HepG2 (cell line): ENCODE measurements around the gene FLT3LG. TPM values are rescaled to one million over a fixed set of nuclear protein-coding genes. Genes with fewer than 3 reads are reported as not detected.

Experiments
- ARNTL ChIP-seq: sonication (generic); formaldehyde crosslinking; IDR thresholded peaks from 2 replicates; pipeline ENCODE4 v1.4.0; 2020; ENCODE audit warnings: mild to moderate bottlenecking, missing genetic modification reagents
- DBP ChIP-seq: sonication (generic); formaldehyde crosslinking; IDR thresholded peaks from 2 replicates; pipeline ENCODE4 v1.4.0; 2020; ENCODE audit warnings: missing genetic modification reagents; ENCODE audit errors: not compliant biosample characterization
- DDIT3 ChIP-seq: sonication (generic); formaldehyde crosslinking; IDR thresholded peaks from 2 replicates; pipeline ENCODE4 v1.4.0; 2020; ENCODE audit warnings: mild to moderate bottlenecking, missing genetic modification reagents
- HNRNPH1 ChIP-seq: fragments of 200-400 bp; formaldehyde crosslinking; optimal IDR thresholded peaks from 2 replicates; pipeline ENCODE3; 2017; ENCODE audit warnings: mild to moderate bottlenecking, low read depth, low read length
- JUND ChIP-seq: sonication (generic); formaldehyde crosslinking; IDR thresholded peaks from 2 replicates; pipeline ENCODE4 v1.8.0; 2022; ENCODE audit warnings: mild to moderate bottlenecking, missing genetic modification reagents
- NR2C2 ChIP-seq: sonication (generic); formaldehyde crosslinking; IDR thresholded peaks from 2 replicates; pipeline ENCODE4 v1.4.0; 2020; ENCODE audit warnings: missing genetic modification reagents, mild to moderate bottlenecking, moderate library complexity, borderline replicate concordance
- PCBP2 ChIP-seq: fragments of 200-400 bp; formaldehyde crosslinking; optimal IDR thresholded peaks from 2 replicates; pipeline ENCODE3; 2018; ENCODE audit warnings: low read length, low read depth; ENCODE audit not compliant: poor library complexity, severe bottlenecking
- SMAD9 ChIP-seq: sonication (generic); formaldehyde crosslinking; IDR thresholded peaks from 2 replicates; pipeline ENCODE4 v1.5.1; 2020; ENCODE audit warnings: mild to moderate bottlenecking, missing genetic modification reagents
- TEAD2 ChIP-seq: sonication (generic); formaldehyde crosslinking; IDR thresholded peaks from 2 replicates; pipeline ENCODE4 v1.9.0; 2021; ENCODE audit warnings: missing genetic modification reagents
- ZNF280B ChIP-seq: sonication (generic); formaldehyde crosslinking; IDR thresholded peaks from 2 replicates; pipeline ENCODE4 v1.5.0; 2020; ENCODE audit warnings: missing genetic modification reagents, mild to moderate bottlenecking, borderline replicate concordance
- ZNF484 ChIP-seq: sonication (generic); formaldehyde crosslinking; IDR thresholded peaks from 2 replicates; pipeline ENCODE4 v1.5.1; 2020; ENCODE audit warnings: mild to moderate bottlenecking, low read depth, missing genetic modification reagents, borderline replicate concordance
- ZNF556 ChIP-seq: sonication (generic); formaldehyde crosslinking; IDR thresholded peaks from 2 replicates; pipeline ENCODE4 v1.4.0; 2020; ENCODE audit warnings: mild to moderate bottlenecking, missing genetic modification reagents, borderline replicate concordance
- ZNF678 ChIP-seq: sonication (generic); formaldehyde crosslinking; IDR thresholded peaks from 2 replicates; pipeline ENCODE4 v1.4.0; 2020; ENCODE audit warnings: mild to moderate bottlenecking, missing genetic modification reagents
- ZNF768 ChIP-seq: sonication (generic); formaldehyde crosslinking; IDR thresholded peaks from 2 replicates; pipeline ENCODE4 v1.4.0; 2020; ENCODE audit warnings: missing genetic modification reagents
- ZNF773 ChIP-seq: sonication (generic); formaldehyde crosslinking; IDR thresholded peaks from 2 replicates; pipeline ENCODE4 v1.4.0; 2020; ENCODE audit warnings: missing genetic modification reagents, borderline replicate concordance
- ZSCAN31 ChIP-seq: sonication (generic); formaldehyde crosslinking; IDR thresholded peaks from 2 replicates; pipeline ENCODE4 v1.5.0; 2020; ENCODE audit warnings: low read depth, mild to moderate bottlenecking, missing genetic modification reagents
- polyA plus RNA-seq, 8 experiments: library from polyadenylated mRNA; depleted of rRNA in 3 of 8; stranded (reverse) in 7 of 8; unstranded in 1 of 8; fragments of >200 nt; fragmentation: Illumina TruSeq in 4 of 8; extraction: Trizol in 4 of 8; gene quantifications; 2 replicates each; pipeline versions ENCODE4 v1.2.1 to v1.2.3, GENCODE V29; 2011 to 2016; ENCODE audit warnings: low read depth in 4 of 8, missing spikeins in 1 of 8, mixed read lengths in 1 of 8; ENCODE audit not compliant: insufficient read depth in 1 of 8
- total RNA-seq, 5 experiments: library from RNA; depleted of rRNA; stranded (reverse); fragments of >200 nt; fragmentation: Illumina TruSeq; extraction: Trizol; gene quantifications; 2 replicates each; pipeline ENCODE4 v1.2.3, GENCODE V29; 2016; ENCODE audit warnings: low read depth in 1 of 5
- TF ChIP-seq, protein P1 (sequence below): sonication (generic); formaldehyde crosslinking; IDR thresholded peaks from 2 replicates; pipeline ENCODE4 v1.4.0; 2020; ENCODE audit warnings: missing genetic modification reagents
- TF ChIP-seq, protein P2 (sequence below): sonication (generic); formaldehyde crosslinking; conservative IDR thresholded peaks from 2 replicates; pipeline ENCODE4 v1.4.0; 2020; ENCODE audit warnings: mild to moderate bottlenecking, missing genetic modification reagents, moderate library complexity
- TF ChIP-seq, protein P3 (sequence below): sonication (generic); formaldehyde crosslinking; IDR thresholded peaks from 2 replicates; pipeline ENCODE4 v1.5.0; 2020; ENCODE audit warnings: mild to moderate bottlenecking, missing genetic modification reagents

Gene FLT3LG
- total and polyA plus RNA-seq, 2 of the 13 experiments (the other 11 are each of a cell fraction or from before 2014, with no cell fraction given): 1.5 to 2.6 TPM

DNA sequence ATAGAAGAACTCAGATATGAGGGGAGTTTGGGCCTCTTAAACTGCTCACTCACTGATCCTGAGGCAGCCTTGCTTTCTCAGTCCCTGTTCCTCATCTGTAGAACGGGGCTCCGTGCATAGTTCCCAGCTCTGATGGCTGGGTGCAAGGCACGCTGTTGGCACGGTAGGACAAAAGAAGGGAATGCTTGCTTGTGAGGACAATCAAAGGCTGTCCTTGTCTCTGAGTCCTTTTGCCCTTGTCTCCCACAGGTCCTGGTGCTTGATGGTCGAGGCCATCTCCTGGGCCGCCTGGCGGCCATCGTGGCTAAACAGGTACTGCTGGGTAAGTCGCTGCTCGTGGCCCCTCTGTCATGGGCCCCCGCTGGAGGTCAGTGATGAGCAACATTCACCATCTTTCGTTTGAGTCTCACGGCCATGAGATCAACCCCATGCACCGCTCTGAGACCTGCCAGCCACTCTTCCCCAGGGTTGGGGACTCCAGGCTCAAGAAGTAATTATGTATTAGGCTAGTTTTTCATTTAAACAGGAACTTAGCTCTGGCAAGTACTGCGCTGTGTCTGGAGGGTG lies 15.7 kb downstream of the FLT3LG start (continued):
- TF ChIP-seq ZNF280B (CRISPR knock-in tag) (no peak), HNRNPH1 (no peak), ZNF678 (CRISPR knock-in tag) (no peak), ZNF484 (CRISPR knock-in tag) (no peak), SMAD9 (CRISPR knock-in tag) (no peak), JUND (CRISPR knock-in tag) (no peak), ZNF773 (CRISPR knock-in tag) (no peak), DBP (CRISPR knock-in tag) (no peak), ARNTL (CRISPR knock-in tag) (no peak), TEAD2 (CRISPR knock-in tag) (no peak), DDIT3 (CRISPR knock-in tag) (no peak), ZSCAN31 (CRISPR knock-in tag) (no peak), ZNF768 (CRISPR knock-in tag) (peak; percentile 34; the same call in 1 of the 2 replicates), NR2C2 (CRISPR knock-in tag) (peak; percentile 23; the same call in 1 of the 2 replicates), ZNF556 (peak; percentile 48; the same call in 1 of the 2 replicates), PCBP2 (no peak)
- TF ChIP-seq, protein P1, sequence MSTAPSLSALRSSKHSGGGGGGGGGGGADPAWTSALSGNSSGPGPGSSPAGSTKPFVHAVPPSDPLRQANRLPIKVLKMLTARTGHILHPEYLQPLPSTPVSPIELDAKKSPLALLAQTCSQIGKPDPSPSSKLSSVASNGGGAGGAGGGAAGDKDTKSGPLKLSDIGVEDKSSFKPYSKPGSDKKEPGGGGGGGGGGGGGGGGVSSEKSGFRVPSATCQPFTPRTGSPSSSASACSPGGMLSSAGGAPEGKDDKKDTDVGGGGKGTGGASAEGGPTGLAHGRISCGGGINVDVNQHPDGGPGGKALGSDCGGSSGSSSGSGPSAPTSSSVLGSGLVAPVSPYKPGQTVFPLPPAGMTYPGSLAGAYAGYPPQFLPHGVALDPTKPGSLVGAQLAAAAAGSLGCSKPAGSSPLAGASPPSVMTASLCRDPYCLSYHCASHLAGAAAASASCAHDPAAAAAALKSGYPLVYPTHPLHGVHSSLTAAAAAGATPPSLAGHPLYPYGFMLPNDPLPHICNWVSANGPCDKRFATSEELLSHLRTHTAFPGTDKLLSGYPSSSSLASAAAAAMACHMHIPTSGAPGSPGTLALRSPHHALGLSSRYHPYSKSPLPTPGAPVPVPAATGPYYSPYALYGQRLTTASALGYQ (CRISPR knock-in tag): no peak
- TF ChIP-seq, protein P2, sequence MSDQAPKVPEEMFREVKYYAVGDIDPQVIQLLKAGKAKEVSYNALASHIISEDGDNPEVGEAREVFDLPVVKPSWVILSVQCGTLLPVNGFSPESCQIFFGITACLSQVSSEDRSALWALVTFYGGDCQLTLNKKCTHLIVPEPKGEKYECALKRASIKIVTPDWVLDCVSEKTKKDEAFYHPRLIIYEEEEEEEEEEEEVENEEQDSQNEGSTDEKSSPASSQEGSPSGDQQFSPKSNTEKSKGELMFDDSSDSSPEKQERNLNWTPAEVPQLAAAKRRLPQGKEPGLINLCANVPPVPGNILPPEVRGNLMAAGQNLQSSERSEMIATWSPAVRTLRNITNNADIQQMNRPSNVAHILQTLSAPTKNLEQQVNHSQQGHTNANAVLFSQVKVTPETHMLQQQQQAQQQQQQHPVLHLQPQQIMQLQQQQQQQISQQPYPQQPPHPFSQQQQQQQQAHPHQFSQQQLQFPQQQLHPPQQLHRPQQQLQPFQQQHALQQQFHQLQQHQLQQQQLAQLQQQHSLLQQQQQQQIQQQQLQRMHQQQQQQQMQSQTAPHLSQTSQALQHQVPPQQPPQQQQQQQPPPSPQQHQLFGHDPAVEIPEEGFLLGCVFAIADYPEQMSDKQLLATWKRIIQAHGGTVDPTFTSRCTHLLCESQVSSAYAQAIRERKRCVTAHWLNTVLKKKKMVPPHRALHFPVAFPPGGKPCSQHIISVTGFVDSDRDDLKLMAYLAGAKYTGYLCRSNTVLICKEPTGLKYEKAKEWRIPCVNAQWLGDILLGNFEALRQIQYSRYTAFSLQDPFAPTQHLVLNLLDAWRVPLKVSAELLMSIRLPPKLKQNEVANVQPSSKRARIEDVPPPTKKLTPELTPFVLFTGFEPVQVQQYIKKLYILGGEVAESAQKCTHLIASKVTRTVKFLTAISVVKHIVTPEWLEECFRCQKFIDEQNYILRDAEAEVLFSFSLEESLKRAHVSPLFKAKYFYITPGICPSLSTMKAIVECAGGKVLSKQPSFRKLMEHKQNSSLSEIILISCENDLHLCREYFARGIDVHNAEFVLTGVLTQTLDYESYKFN (CRISPR knock-in tag): peak; percentile 23; the same call in 1 of the 2 replicates
- TF ChIP-seq, protein P3, sequence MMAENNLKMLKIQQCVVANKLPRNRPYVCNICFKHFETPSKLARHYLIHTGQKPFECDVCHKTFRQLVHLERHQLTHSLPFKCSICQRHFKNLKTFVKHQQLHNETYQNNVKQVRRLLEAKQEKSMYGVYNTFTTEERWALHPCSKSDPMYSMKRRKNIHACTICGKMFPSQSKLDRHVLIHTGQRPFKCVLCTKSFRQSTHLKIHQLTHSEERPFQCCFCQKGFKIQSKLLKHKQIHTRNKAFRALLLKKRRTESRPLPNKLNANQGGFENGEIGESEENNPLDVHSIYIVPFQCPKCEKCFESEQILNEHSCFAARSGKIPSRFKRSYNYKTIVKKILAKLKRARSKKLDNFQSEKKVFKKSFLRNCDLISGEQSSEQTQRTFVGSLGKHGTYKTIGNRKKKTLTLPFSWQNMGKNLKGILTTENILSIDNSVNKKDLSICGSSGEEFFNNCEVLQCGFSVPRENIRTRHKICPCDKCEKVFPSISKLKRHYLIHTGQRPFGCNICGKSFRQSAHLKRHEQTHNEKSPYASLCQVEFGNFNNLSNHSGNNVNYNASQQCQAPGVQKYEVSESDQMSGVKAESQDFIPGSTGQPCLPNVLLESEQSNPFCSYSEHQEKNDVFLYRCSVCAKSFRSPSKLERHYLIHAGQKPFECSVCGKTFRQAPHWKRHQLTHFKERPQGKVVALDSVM (CRISPR knock-in tag): no peak; the same call in 1 of the 2 replicates
